CD4-positive, alpha-beta T cell treated with Interferon gamma for 1 hour (primary cell): Measurements from ENCODE around the gene CCDC9B.

Experiments
- DNase-seq: peaks from one replicate; pipeline ENCODE4 v3.0.0-alpha.2; 2020

The CCDC9B gene

DNA sequence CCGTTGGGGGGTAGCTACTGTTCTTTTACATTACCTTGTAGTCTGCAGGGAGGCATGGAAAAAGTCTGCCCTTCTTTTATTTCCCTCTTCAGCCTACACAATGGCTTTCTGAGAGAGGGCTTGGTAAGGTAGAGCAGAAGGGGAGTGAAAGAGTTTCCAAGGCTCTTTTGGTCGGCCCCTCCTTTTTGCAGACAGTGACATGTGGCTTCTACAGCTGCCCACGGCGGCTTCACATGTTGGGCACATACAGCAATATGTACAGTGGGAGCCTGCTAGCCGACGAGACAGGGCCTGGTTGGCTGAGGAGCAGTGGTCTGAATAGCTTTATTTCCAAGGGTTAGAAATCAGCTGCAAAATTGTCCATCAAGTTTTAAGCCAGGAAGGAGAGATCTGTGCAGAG, 13.3 kb downstream of the CCDC9B start:
- no peak for DNase-seq

DNA sequence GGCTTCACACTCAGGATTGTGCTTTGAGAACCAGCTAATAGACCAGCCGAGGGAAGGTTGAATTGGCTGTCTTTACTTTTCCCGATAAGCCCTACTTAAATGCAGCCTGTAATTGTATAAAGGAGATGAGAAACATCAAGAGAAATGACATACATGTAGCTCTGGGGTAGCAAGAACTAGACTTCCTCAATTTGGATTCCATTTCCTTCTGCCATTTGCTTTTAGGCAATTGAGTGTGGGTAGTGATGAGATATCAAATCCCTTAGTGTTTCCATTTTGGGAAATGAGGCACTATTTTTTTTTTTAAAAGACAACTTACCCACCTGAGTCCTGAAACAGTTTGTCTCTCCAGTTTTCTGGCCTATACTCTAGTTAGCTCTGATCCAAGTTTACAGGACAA, 15.0 kb downstream of the CCDC9B start:
- no peak for DNase-seq

DNA sequence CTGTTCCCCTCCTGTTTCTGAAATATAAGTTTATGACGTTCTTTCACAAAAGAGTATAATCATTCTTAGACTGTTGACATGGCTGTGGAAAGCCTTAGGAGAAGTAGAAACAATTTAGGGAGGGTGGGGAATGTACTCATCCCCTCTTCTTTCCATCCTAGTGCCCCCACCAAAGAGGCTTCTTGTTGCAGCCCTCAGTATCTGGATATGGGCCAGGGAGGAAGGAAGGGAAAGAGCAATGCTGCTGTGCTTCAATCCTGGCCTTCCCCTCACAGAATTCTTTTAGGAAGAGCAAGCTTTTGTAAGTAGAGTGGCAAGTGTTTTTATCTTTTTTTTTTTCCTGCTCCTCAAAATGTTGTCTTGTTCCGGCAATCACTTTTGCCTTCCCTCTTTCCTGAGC, 15.6 kb downstream of the CCDC9B start:
- no peak for DNase-seq

DNA sequence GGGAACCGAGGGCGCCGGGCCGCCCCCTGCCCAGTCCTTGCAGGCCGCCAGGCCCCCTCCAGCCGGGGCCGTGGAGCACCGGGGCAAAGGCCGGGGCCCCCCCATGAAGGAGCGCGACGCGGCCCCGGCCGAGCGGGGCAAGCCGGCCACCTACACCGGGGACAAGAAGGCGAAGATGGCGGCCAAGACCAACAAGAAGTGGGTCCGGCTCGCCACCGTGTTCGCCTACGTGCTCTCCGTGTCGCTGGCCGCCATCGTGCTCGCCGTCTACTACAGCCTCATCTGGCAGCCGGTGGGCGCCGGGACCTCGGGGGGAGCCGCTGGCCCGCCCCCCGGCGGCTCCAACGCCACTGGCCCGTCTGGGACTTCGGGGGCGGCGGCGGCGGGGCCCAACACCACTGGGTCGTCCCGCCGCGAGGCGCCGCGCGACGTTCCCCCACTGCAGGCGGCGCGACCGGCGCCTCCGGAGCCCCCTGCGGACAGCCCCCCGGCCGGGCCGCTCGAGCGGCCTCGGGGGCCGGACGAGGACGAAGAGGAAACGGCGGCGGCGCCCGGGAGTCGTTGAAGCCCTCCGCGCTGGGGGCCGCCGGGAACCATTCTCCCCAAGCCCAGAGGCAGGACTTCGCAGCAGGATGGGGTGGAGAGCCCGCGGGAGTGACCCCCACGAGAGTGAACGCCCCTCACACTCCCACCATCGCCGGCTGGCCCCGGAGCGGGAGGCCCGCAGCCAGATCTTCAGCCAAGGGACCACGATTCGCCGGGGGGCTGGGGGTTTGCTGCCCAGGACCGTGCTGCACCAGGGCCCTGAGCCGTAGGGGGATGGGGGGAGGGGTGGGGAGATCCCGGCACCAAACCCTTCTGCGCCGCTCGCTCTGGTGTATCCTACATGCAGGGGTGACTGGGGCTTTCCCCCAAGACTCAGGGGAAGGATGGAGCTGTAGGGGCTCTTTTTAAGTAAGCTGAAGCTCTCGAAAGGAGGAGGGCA, 16.5 kb downstream of the CCDC9B start:
- DNase-seq: no peak

DNA sequence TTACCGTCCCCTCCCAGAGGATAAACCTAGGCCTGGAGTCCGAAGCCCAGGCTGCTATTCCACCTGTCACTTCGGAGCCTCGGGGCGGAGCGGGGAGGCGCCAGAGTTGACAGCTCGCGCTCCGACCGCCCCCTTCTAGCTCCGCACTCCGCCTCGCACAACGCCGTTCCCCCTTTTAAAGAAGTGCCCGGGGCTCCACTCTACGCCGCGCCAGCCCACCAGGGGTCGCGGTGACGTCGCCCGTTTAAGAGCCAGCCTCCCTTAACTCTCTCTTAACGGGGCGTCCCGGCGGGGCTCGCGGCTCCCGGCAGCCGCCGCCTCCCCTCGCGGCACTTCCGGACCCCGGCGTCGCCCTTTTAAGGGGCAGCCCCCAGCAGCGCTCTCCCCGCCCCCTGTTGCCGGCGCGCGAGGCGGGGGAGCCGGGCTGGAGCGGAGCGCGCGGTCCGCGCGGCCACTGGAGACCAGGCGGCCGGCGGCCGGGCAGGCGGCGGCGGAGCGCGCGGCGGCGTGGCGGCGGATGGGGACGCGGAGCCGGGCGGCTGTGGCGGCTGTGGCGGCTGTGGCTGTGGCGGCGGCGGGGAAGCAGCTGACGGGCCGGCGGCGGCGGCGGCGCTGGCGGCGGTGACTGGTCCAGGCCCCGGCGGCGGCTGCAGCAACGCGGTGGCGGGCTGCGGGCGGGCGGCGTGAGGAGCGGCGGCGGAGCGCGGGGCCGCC, 17.3 kb downstream of the CCDC9B start, which contains the start of gene INAFM2:
INAFM2 (plus strand) TSS at position 454 of the 714 bp plus-strand sequence. CDS start 364 bp downstream, outside the sequence.
- peak; percentile 92 for DNase-seq

DNA sequence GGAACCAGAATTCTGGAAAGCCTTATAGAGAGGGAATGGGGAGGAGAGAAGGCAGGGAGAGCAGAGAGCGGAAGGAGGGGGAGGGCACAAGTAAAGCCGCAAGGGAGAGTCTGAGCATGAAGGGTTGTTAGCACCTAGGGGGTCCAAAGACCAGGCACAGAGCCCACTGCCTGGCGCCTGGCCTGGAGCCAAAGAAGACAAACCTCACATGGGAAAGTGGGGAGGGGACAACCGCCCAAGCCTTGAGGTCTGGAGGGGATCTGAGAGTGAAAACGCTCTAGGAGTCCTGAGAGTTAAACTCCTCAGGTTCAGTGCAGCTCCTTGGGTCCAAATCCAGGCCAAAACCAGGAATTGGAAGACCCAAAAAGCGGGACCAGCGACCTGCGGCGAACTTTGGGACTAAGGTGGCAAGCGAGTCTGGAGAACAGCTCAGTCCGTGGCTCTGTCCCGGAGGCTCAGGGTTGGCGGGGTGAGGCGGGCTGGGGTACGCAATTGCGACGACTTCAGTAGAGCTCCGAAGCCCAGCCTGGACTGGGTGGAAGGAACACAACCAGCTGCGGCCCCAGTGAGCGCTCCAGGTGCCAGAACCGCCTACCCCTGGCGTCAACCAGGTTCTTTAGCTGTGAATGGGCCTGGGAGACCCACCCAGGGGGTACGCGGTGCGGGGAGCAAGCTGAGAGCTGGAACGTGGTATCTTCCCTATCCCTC, 18.1 kb downstream of the CCDC9B start:
- DNase-seq: no peak

DNA sequence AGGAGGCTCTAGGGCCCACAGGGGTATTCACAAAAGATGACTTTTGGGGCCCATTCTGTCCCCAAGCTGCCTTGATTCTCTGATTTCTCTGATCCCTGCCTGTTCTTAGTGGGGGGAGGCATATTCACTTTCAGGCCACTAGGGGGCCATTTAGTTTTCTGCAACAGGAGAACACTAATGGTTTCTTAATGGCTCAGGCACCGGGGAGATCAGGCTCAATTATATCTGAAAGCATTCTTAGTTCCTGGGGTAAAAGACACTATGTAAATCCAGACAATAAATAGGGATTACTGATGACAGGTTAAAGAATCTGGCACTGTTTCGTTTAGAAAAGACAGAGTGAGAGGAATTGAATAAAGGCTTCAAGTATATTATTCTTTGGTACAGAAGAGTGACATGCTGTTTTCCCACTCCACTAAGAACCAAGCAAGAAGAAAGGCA, 19.8 kb downstream of the CCDC9B start:
- DNase-seq: peak; percentile 59

DNA sequence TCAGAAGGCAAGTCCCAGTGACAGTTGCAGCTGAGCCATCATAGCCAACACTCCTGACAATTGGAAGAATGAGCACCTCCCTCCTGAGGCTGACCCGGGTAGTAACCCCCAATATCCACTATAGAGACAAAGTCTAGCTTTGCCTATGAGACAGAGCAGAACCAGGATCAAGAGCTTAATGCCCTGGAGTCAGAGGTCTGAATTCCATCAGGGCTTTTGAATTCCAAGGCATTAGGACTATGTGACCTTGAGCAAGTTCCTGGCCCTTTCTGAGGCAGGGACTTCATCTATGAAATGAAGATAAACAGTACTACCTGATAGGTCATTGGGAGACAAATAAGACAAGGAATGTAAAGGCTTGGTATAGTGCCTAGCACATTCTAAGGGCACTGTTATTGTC, 20.3 kb downstream of the CCDC9B start:
- no peak for DNase-seq

DNA sequence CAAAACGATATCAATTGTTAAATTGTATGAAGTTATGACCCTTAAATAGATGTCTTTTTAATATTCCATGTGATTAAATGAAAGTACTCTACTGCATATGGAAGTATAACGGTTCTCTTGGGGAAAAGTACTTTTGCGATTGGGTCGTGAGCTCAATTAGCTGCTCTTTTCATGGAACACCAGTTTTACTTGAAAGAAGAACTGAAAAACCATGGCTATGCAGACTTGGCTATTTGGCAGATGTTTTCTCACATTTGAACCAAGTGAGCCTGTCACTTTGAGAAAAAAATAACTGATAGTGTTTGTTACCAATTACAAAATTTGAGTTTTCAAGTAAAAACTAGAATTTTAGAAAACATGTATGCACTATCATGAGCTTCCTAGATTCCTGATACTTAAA, 23.2 kb downstream of the CCDC9B start:
- DNase-seq: no peak

DNA sequence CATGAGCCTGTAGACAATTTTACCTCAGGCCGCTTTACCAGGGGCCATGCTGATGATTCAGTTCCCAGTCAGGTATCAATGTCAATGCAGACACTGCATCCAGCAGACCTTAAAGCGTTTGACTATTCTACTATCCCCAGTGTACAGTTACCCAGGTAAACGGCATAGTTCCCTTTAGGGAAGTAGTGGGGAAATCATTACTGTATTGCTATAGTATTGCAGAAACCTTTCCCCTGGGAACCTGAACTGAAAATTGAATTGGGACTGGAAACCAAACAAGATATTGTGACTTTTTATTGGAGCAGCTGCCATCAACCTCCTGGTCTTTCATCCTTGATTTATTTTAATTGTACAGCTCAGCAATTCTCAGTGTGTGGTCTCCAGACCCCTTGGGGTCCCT, 23.8 kb downstream of the CCDC9B start:
- DNase-seq: no peak

DNA sequence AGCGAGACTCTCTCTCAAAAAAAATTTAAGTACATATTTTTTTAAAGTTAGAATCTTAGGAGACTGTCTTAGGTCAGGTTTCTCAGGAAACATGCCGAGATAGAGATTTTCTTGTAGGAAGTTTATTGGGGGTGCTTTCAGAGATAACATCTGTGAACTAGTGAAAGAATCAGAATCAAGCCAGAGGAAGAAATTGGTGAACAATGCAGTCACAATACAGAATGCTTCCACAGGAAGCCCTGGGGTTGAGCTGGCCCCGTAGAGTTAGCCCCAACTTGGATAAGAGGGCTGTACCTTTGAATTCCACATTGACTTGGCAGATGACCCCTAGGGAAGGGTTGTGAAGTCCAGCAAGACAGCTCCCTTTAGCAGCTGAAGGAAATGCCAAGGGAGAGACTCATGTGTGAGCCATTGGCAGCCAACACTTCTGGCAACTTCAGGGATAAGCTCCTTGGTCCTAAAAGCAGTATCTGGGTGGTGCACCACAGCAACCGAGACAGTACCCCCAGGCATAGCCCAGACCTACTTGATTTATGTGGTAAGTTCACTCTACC, 25.9 kb downstream of the CCDC9B start:
- no peak for DNase-seq

DNA sequence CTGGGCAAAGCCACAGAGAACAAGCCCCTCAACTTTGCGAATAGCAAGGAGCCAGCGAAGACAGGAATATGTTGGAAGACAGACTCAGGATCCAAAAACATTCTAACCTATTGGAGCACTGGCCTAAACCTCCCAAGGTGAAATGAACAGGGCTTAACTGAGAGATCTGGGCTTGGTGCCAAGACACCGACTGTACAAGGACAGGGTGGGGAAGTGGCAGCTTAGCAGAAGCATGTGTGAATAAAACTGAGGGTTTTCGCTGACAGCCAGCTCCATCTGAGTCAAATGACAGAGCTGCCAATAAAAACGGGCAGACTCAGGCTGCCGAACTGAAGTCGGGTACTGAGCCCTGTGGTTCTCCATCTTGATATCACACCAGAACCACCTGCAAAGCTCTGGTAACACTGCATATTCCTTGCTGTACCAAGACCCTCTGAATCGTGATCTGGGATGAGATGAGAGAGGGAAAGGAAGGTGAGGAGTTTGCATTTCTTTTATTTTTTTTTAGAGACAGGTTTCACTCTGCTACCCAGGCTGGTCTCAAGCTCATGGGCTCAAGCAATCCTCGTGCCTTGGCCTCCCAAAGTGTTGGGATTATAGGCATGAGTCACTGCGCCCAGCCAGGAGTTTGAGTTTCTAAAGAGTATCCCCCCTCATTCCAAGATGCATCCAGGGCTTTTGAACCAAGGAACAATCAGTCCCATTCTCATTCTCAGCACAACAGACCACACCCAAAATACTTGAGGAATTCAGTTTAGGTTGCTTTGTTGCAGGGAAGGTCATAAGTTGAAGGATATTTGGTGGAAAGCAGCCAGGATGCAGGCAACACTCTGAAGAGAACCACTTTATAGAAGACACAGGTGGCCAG, 27.0 kb downstream of the CCDC9B start:
- peak; percentile 60 for DNase-seq

DNA sequence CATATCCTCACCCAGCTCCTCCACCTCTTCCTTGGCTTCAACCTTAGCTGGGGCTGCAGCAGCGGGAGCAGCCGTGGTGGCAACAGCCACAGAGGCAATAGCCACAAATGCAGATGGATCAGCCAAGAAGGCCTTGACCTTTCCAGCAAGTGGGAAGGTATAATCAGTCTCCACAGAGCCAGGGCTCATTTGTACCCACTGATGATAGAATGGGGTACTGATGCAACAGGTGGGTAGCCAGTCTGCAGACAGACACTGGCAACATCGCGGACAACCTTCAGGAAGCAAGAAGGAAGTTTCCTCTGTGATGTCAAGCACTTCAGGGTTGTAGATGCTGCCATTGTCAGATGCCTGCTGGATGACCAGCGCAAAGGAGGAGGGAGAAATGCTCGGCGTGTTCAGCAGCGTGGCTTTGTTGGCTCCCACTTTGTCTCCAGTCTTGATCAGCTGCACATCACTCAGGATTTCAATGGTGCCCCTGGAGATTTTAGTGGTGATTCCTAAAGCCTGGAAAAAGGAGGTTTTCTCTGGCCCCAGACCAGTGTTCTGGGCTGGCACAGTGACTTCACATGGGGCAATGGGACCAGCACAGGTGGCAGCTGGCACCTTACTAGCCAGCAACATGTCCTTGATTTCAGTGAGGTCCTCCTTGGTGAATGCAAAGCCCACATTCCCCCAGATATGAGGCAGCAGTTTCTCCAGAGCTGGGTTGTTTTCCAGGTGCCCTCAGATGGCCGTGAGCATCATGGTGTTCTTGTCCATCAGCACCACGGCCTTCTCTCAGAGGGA, 28.2 kb downstream of the CCDC9B start:
- no peak for DNase-seq

DNA sequence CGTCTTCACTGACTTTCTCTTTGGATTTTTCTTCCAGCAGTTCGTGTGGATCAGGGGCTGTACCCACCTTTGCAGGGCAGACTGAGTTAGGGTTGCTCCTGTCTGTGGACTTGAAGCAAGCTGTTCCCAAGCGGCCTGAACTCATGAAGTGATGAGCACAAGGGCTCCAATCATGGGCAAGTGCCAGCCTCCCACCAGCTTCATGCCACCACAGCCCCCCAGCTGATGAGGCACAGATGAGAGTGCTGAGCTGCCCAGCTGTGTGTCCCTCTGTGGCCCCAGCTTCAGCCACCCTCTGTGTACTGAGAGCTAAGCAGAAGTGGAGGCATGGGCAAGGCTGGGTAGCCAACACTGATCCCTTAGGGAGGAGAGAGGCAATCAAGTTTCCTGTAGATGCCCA, 29.7 kb downstream of the CCDC9B start:
- no peak for DNase-seq

DNA sequence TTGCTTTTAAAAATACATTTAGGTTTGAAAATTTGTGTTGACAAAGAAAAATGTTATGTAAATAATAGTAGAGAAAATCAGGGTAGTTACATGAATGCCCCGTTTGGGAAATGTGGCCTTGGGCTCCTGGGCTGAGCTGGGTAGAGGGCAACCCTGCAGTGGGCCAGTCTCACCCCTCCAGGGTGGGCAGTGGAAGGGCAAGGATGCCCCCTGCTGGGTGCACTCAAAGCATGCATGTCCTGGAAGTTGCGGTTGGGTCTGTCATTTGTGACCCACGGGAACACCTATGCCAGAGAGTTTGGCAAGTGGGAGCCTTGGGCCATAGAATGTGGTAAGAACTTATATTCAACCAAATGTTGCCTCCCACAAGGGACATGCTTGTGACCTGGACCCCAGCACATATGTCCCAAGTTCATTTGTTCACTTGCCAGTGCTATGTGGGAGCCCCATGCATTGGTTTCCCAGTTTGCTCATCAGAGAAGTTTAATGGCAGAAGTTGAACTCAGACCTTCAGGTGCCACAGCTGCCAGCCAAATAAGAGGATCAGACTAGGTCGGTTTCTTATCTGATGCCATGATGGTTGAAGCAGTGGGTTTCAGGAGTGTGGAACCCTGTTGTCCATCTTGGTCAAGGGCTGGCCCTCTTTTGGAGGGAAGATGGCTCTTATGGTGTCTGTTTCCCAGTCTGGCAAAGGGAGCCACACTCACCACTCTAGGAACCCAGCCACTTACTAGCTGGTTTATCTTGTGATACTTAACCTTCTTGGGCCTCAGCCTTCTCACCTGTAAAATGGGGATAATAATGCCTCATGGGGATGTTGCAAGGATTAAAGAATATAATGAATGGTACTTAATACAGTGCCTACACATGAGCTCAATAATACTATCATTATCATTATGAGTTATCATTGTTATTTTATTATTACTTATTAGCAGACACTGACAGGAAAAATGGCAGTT, 30.5 kb downstream of the CCDC9B start:
- DNase-seq: peak; percentile 64

DNA sequence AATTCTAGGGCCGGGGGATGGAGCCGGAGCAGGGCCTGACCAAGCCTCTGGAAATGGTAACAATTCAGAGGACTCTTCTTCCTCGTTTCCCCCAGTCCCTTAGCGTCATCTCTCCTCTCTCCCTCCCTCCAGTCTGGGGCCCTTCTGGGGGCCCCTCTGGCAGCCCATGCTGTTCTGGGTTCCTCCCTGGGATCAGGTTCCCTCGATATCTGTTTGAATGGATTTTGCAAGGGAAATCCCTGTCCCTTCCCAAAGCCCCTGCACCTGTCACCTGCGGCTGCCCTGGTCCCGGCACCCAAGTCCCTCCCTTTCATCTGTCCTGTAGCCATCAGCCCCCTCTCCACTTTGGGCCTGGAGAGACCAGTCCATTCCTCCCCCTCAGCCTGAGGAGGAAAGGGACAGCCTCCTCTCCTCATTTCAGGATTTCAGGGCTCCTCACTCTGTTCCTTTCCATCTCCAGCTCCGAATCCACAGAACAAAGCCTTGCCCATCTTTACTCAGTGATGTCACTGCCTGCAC, 31.3 kb downstream of the CCDC9B start:
- DNase-seq: no peak

DNA sequence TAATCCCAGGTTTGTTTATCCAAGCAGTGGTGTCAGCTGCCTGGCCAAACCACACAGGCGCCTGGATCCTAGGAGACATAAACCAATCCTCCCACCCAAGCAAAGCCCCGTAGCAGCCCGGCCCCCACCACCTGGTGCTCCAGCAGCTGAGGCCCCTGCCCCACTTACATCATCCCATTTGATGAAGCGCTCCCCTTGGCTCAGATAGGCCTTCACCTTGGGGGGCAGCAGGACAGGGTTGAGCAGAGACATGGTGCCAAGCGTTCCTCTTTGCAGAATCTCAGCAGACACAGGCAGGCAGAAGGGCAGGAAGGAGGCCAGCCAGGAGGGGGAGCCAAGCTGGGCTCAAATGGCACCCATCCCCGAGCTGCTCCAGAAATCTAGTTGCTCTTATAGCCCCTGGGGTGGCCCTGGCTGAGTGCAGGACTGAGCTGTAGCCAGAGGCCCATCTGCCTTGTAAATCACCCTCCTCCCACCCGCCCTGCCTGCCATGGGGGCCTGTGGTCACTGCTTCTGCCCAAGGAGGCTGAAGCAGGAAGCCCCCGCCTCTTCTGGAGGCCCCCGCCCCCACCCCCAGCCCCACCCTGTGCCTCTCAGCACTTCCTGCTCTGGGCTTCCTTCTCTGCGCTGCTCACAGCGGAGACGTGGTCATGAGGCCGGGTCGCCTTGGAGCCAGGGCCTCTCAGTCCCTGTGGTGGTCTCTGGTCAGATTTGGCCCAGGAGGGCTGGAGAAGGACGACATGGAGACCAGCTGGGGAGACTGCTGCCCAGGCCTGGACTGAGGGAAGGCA, 33.1 kb downstream of the CCDC9B start, which contains the start of gene PLCB2:
PLCB2 (minus strand) TSS at position 515 of the 791 bp plus-strand sequence; CDS start at position 252, 263 bp downstream.
- peak; percentile 65 for DNase-seq

DNA sequence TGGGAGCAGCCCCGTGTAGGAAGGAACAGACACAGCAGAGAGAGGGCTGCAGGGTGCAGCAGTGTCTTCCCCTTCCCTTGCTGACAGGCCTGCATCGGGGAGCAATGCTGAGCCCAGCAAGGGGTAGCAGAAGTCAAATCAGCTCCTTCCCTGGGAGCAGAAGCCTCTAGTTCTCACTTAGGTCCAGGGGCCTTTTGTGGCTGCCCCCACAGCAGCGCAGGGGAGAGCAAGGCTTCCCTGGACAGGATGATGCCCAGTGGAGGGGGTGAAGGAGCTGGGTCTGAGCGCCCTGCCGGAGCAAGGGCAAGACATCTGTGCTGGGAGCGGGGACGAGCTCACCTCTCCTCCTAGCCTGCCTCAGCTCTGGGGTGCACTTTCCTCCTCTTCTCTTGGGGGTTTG, 33.8 kb downstream of the CCDC9B start:
- no peak for DNase-seq

DNA sequence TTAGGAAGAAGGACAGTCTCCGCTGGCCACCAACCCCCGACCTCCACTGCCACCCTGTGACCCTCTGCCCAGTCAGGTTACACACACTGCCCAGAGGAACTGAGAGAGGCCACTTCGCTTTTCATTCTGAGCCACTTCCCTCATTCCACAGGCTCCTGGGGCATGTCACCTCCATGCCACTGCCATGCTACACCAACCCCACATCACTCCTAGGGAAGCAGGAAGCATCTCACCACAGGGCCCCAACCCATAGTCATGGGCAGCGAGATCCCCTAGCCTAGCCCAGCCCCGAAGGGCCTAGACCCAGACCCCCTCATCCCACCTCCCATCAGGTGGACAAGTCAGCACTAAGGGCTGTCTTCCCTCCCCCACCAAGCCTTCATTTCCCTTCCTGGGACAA, 34.4 kb downstream of the CCDC9B start:
- DNase-seq: peak; percentile 17
